22Rv1 (cell line): ENCODE data around the gene KLK14.

Experiments
- ZFX ChIP-seq: fragments of 450-650 bp; IDR thresholded peaks from 2 replicates; pipeline ENCODE4 v1.6.1; 2017; ENCODE audit warnings: antibody characterized with exemption, borderline replicate concordance
- TF ChIP-seq, protein P1 (sequence below): fragments of 450-650 bp; IDR thresholded peaks from 2 replicates; pipeline ENCODE4 v1.5.1; 2017; ENCODE audit warnings: mild to moderate bottlenecking

DNA sequence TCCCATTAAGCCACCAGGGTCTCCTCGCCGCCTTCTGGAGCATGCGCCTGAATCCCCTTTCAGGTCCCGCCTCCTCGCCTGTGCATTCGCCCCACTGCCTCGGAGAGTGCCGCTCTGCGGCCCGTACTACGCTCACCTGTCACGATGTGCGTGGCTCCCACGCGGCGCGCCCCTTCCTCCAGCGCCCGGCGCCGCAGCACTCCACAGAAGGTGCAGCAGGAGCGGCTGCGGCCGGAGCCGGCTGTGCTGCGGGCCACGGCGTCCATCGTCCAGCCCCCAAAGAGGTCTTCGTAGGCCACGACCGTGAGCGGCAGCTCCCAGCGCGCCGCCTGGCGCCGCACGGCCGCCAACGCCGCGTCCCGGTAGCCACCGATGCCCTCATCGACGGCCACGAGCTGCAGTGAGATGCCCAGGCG, 21.2 kb upstream of the KLK14 start:
- TF ChIP-seq, protein P1, sequence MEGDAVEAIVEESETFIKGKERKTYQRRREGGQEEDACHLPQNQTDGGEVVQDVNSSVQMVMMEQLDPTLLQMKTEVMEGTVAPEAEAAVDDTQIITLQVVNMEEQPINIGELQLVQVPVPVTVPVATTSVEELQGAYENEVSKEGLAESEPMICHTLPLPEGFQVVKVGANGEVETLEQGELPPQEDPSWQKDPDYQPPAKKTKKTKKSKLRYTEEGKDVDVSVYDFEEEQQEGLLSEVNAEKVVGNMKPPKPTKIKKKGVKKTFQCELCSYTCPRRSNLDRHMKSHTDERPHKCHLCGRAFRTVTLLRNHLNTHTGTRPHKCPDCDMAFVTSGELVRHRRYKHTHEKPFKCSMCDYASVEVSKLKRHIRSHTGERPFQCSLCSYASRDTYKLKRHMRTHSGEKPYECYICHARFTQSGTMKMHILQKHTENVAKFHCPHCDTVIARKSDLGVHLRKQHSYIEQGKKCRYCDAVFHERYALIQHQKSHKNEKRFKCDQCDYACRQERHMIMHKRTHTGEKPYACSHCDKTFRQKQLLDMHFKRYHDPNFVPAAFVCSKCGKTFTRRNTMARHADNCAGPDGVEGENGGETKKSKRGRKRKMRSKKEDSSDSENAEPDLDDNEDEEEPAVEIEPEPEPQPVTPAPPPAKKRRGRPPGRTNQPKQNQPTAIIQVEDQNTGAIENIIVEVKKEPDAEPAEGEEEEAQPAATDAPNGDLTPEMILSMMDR = no peak
- no peak for TF ChIP-seq ZFX
